K562 (cell line): Measurements from ENCODE around the gene CD1D. TPM values are rescaled to one million over a fixed set of nuclear protein-coding genes. Genes with fewer than 3 reads are reported as not detected.
A peak's percentile ranks its signal among the peaks of the same experiment; 100 is the strongest.

Experiments
- FOXA1 ChIP-seq: fragments of 450-650 bp; IDR thresholded peaks from 2 replicates; pipeline ENCODE4 v1.6.1; 2016; ENCODE audit warnings: mild to moderate bottlenecking, borderline replicate concordance
- LARP7 ChIP-seq: fragments of 450-650 bp; IDR thresholded peaks from 2 replicates; pipeline ENCODE4 v1.6.1; 2016
- MEF2D ChIP-seq: conservative IDR thresholded peaks from 2 replicates; pipeline ENCODE4 v1.6.1; 2016; ENCODE audit warnings: low read depth, missing genetic modification characterization, missing compliant biosample characterization
- MGA ChIP-seq: fragments of 450-650 bp; IDR thresholded peaks from 2 replicates; pipeline ENCODE4 v1.6.1; 2016; ENCODE audit warnings: mild to moderate bottlenecking, moderate library complexity
- MYBL2 ChIP-seq, 2 experiments: fragments of 450-650 bp in 1 of 2; sonication (generic) in 1 of 2; formaldehyde crosslinking in 1 of 2; IDR thresholded peaks; 2 replicates each; pipeline versions ENCODE4 v1.6.1 to v1.8.1; 2017 to 2022; ENCODE audit warnings: borderline replicate concordance in 1 of 2, inconsistent platforms in 1 of 2, low read depth in 1 of 2, mild to moderate bottlenecking in 1 of 2, missing genetic modification reagents in 1 of 2, moderate library complexity in 1 of 2
- RFX5 ChIP-seq: IDR thresholded peaks from 2 replicates; pipeline ENCODE4 v1.6.1; 2011; ENCODE audit warnings: low read depth, mild to moderate bottlenecking, improper control_type of control experiment, low read length
- ZNF407 ChIP-seq: fragments of 450-650 bp; IDR thresholded peaks from 2 replicates; pipeline ENCODE4 v1.6.1; 2016; ENCODE audit warnings: low read depth
- polyA plus RNA-seq, 8 experiments: library from polyadenylated mRNA; depleted of rRNA in 4 of 8; stranded (reverse) in 5 of 8; unstranded in 3 of 8; fragments of >200 nt; fragmentation: Nextera tagmentation in 2 of 8; fragmentation: Illumina TruSeq in 1 of 8; extraction: Ambion mirVana in 2 of 8; extraction: Trizol in 1 of 8; gene quantifications; 2 replicates each; pipeline versions ENCODE4 v1.2.1 to v1.2.3, GENCODE V29; 2011 to 2014; ENCODE audit warnings: inconsistent platforms in 1 of 8, missing spikeins in 1 of 8
- total RNA-seq, 7 experiments: library from RNA; depleted of rRNA in 6 of 7; stranded (reverse); fragments of >200 nt in 6 of 7; fragmentation: Illumina TruSeq in 2 of 7; extraction: Trizol in 2 of 7; gene quantifications; 2 replicates each; pipeline versions ENCODE4 v1.2.1 to v1.2.3, GENCODE V29; 2011 to 2021; ENCODE audit warnings: low replicate concordance in 1 of 7

The CD1D gene
- total and polyA plus RNA-seq, 9 of the 15 experiments (the other 6 are each of a cell fraction or from before 2014, with no cell fraction given): 0.03 TPM; not detected in 8

- TF ChIP-seq MGA: peak; percentile 53; the same call in 1 of the 2 replicates
- no peak for TF ChIP-seq RFX5
- no peak for TF ChIP-seq MEF2D
- TF ChIP-seq MYBL2 (IDR thresholded peaks at IDR 0.05; ENCODE audit: low read depth): no peak
- TF ChIP-seq MYBL2 (CRISPR knock-in tag; IDR thresholded peaks at IDR 0.05; ENCODE audit: borderline replicate concordance): no peak
- TF ChIP-seq ZNF407: no peak
- no peak for TF ChIP-seq FOXA1
- TF ChIP-seq LARP7: no peak
Measured at GRCh38 chr1:158149577-158150269, 31.0 kb upstream of the CD1D start (continued).
